22Rv1 (cell line): ENCODE results near the gene TNS1.

Source experiments
- H3K27ac ChIP-seq: fragments of 450-650 bp; 2 replicates; pipeline ENCODE4 v1.5.1; 2017
- CTCF ChIP-seq: fragments of 450-650 bp; IDR thresholded peaks from 2 replicates; pipeline ENCODE4 v1.5.1; 2017; ENCODE audit warnings: mild to moderate bottlenecking
- ZFX ChIP-seq: fragments of 450-650 bp; IDR thresholded peaks from 2 replicates; pipeline ENCODE4 v1.6.1; 2017; ENCODE audit warnings: antibody characterized with exemption, borderline replicate concordance

TNS1 gene

GRCh38 chr2:217949447-217949846 lies 53.3 kb downstream of the TNS1 start:
- TF ChIP-seq ZFX = no peak
- TF ChIP-seq CTCF = no peak
- no peak overlapping the region for H3K27ac ChIP-seq

- no peak overlapping the region for H3K27ac ChIP-seq
- no peak for TF ChIP-seq CTCF
- no peak for TF ChIP-seq ZFX
Observed at GRCh38 chr2:217948897-217949296, 53.9 kb downstream of the TNS1 start.

GRCh38 chr2:217948351-217948791 lies 54.4 kb downstream of the TNS1 start:
- no peak overlapping the region for H3K27ac ChIP-seq
- no peak for TF ChIP-seq CTCF
- TF ChIP-seq ZFX = no peak

DNA sequence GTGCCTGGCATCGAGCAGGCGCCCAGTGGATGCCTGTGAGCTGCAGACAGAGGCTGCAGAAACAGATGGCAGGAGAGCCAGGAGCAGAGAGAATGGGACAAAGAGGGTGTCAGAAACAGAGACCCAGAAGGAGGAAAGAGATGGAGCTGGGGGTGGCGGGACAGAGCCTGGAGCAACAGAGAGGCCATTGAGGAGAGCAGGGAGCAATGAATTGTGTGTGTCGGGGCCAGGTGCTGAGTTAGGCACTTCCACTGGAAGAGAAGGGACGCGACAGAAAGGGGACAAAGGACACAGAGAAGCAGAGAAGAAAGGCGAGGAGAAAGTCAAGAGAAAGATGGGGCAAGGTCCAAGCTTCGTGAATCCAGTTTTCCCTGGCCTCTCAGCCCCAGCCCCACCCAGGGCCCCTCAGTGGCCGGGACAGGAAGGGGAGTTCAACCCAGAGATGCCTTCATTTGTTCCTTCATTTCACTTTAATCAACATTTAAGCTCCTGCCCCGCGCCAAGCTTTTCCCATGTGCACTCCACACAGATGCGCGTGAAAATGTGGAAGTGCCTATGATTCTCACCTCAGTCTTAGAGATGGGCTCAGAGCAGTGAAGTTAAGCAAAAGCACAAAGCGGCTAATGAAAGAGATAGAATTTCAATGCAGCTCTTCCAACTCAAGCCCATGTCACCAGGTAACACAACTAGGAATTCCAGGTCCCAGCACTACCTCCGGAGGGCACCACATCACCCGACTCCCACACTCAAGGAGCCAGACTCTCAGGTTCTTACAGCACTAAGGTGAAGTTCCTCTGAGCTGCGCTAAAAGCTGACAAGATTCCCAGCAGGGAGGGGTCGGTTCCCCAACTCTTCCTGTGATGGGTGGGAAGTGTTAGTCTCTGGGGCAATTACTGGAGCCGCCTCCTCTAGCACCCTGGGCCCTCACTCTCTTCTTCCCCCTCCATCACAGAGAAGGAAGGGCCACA lies 55.1 kb downstream of the TNS1 start:
- TF ChIP-seq CTCF (no peak), ZFX (no peak)

GRCh38 chr2:217946051-217946450 lies 56.7 kb downstream of the TNS1 start:
- no peak overlapping the region for H3K27ac ChIP-seq
- TF ChIP-seq ZFX (no peak), CTCF (no peak)

More for the DNA sequence above, 55.1 kb downstream of the TNS1 start:
- H3K27ac ChIP-seq = no peak overlapping the region

- no peak overlapping the region for H3K27ac ChIP-seq
- TF ChIP-seq ZFX = no peak
Observed at GRCh38 chr2:217945530-217945929, 57.3 kb downstream of the TNS1 start.

GRCh38 chr2:217944923-217945322 lies 57.9 kb downstream of the TNS1 start:
- no peak overlapping the region for H3K27ac ChIP-seq

More at GRCh38 chr2:217944923-217945322, 57.9 kb downstream of the TNS1 start:
- TF ChIP-seq CTCF (no peak), ZFX (no peak)
